Parathyroid adenoma (tissue), 2 donors: Measurements from ENCODE around the gene CYP4F12.

Experiments used
- H2AFZ ChIP-seq: fragments of 300-600 bp; sonication (generic); one replicate; pipeline ENCODE4 v1.7.0; 2017; ENCODE audit warnings: antibody characterized with exemption, mild to moderate bottlenecking
- H3K27ac ChIP-seq: fragments of 300-600 bp; sonication (generic); one replicate; pipeline ENCODE4 v1.7.0; 2017
- H3K27me3 ChIP-seq: fragments of 300-600 bp; sonication (generic); one replicate; pipeline ENCODE4 v1.7.0; 2017; ENCODE audit warnings: low read length; ENCODE audit not compliant: control insufficient read depth, insufficient read depth
- H3K36me3 ChIP-seq: fragments of 300-600 bp; sonication (generic); one replicate; pipeline ENCODE4 v1.7.0; 2017; ENCODE audit warnings: low read length; ENCODE audit not compliant: control insufficient read depth, insufficient read depth
- H3K4me1 ChIP-seq: fragments of 300-600 bp; sonication (generic); one replicate; pipeline ENCODE4 v1.7.0; 2017; ENCODE audit warnings: control low read depth
- H3K4me2 ChIP-seq: fragments of 300-600 bp; sonication (generic); one replicate; pipeline ENCODE4 v1.7.0; 2017; ENCODE audit warnings: low read length
- H3K4me3 ChIP-seq: fragments of 300-600 bp; sonication (generic); one replicate; pipeline ENCODE4 v1.7.0; 2017; ENCODE audit warnings: low read depth, low read length
- H3K79me2 ChIP-seq: fragments of 300-600 bp; sonication (generic); one replicate; pipeline ENCODE4 v1.7.0; 2017; ENCODE audit warnings: control low read depth
- H3K9ac ChIP-seq: fragments of 300-600 bp; sonication (generic); one replicate; pipeline ENCODE4 v1.7.0; 2017; ENCODE audit warnings: mild to moderate bottlenecking
- H3K9me3 ChIP-seq: fragments of 300-600 bp; sonication (generic); one replicate; pipeline ENCODE4 v1.7.0; 2017; ENCODE audit warnings: low read length; ENCODE audit not compliant: control insufficient read depth
- TF ChIP-seq, protein P1 (sequence below): fragments of 300-600 bp; sonication (generic); IDR thresholded peaks from one replicate; pipeline ENCODE4 v1.7.0; 2017; ENCODE audit warnings: antibody characterized with exemption, mild to moderate bottlenecking
- donor health status: primary hyperparathyroidism.

Gene CYP4F12

GRCh38 chr19:15635016-15635805 lies 37.7 kb upstream of the CYP4F12 start:
- Histone ChIP-seq H3K27me3 (no peaks in the 10 kb centered on the region), H3K4me1 (no peaks in the 10 kb centered on the region), H3K36me3 (no peaks in the 10 kb centered on the region), H3K9ac (no peak overlapping the region), H3K9me3 (no peaks in the 10 kb centered on the region), H3K4me3 (no peak overlapping the region), H3K79me2 (no peaks in the 10 kb centered on the region), H3K4me2 (no peak overlapping the region), H3K27ac (no peak overlapping the region), H2AFZ (no peak overlapping the region)
- TF ChIP-seq, protein P1, sequence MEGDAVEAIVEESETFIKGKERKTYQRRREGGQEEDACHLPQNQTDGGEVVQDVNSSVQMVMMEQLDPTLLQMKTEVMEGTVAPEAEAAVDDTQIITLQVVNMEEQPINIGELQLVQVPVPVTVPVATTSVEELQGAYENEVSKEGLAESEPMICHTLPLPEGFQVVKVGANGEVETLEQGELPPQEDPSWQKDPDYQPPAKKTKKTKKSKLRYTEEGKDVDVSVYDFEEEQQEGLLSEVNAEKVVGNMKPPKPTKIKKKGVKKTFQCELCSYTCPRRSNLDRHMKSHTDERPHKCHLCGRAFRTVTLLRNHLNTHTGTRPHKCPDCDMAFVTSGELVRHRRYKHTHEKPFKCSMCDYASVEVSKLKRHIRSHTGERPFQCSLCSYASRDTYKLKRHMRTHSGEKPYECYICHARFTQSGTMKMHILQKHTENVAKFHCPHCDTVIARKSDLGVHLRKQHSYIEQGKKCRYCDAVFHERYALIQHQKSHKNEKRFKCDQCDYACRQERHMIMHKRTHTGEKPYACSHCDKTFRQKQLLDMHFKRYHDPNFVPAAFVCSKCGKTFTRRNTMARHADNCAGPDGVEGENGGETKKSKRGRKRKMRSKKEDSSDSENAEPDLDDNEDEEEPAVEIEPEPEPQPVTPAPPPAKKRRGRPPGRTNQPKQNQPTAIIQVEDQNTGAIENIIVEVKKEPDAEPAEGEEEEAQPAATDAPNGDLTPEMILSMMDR, result no peak

DNA sequence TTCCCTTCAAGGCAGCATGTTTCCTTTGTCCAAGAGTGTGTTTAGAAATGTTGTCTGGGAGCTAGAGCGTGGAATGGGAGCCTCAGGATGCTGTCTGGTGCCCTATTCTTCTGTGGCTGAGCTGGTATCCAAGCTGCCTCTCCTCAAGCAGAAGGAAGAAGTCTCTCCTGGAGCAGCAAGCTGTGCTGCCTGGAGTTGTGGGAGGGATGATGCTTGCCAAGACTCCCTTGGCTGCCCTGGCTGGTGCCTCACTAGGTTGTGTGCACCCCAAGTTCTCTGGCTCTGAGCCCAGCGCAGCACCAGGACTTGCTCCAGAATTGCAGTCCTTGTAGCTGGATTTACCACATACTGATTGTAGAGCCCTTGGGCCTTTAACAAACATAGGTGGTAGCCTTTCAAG lies 36.9 kb upstream of the CYP4F12 start:
- Histone ChIP-seq H3K9me3 (no peaks in the 10 kb centered on the region), H2AFZ (no peak overlapping the region), H3K27ac (no peak overlapping the region), H3K79me2 (no peaks in the 10 kb centered on the region), H3K36me3 (no peaks in the 10 kb centered on the region), H3K4me3 (no peak overlapping the region), H3K4me2 (no peak overlapping the region), H3K27me3 (no peaks in the 10 kb centered on the region), H3K9ac (no peak overlapping the region), H3K4me1 (no peaks in the 10 kb centered on the region)
- TF ChIP-seq, protein P1, result no peak

DNA sequence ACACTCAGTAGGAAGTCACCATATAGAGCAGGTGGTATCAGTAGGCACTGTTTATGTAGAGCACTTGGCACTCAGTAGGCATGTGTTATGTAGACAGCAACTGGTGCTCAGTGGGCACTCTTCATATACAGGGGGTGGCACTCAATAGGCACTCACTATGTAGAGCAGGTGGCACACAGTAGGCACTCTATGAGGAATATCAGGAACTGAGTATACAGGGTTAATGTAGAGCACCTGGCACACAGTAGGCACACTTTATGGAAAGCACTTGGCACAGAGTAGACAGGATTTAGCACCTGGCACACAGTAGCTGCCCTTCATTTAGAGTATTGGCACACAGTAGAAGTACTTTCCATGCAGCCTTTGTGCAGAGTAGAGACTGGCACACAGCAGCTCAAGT lies 33.3 kb upstream of the CYP4F12 start:
- Histone ChIP-seq H3K79me2 (no peaks in the 10 kb centered on the region), H3K27me3 (no peaks in the 10 kb centered on the region), H3K9ac (no peak overlapping the region), H3K4me1 (no peaks in the 10 kb centered on the region), H2AFZ (no peak overlapping the region), H3K4me3 (no peak overlapping the region), H3K27ac (no peak overlapping the region), H3K4me2 (no peak overlapping the region), H3K36me3 (no peaks in the 10 kb centered on the region), H3K9me3 (no peaks in the 10 kb centered on the region)
- TF ChIP-seq, protein P1, result no peak

GRCh38 chr19:15640294-15640903 lies 32.5 kb upstream of the CYP4F12 start, which contains the start of gene CYP4F3:
CYP4F3 (plus strand) TSS chr19:15640897; CDS start chr19:15641416, 519 bp downstream.
- no peak within 1 kb of the TSS for H3K9ac ChIP-seq
- no peak within 1 kb of the TSS for H3K4me3 ChIP-seq

More at GRCh38 chr19:15640294-15640903, 32.5 kb upstream of the CYP4F12 start, which contains the start of gene CYP4F3:
- no peak within 1 kb of the TSS for H3K27ac ChIP-seq
- no peaks in the 10 kb centered on the region for H3K4me1 ChIP-seq
- no peak within 1 kb of the TSS for H2AFZ ChIP-seq
- H3K4me2 ChIP-seq, result no peak within 1 kb of the TSS
- H3K27me3 ChIP-seq, result no peaks in the 10 kb centered on the region
- TF ChIP-seq, protein P1, result no peak
- no peaks in the 10 kb centered on the region for H3K9me3 ChIP-seq
- H3K79me2 ChIP-seq, result no peaks in the 10 kb centered on the region
- no peaks in the 10 kb centered on the region for H3K36me3 ChIP-seq
